GM12801 (cell line): ENCODE measurements around the gene AKAP6.

Source experiments
- CTCF ChIP-seq: IDR thresholded peaks from one replicate; pipeline ENCODE4 v1.5.1; 2011; ENCODE audit warnings: control low read depth; ENCODE audit not compliant: insufficient read length; ENCODE audit errors: extremely low read depth

Gene AKAP6

DNA sequence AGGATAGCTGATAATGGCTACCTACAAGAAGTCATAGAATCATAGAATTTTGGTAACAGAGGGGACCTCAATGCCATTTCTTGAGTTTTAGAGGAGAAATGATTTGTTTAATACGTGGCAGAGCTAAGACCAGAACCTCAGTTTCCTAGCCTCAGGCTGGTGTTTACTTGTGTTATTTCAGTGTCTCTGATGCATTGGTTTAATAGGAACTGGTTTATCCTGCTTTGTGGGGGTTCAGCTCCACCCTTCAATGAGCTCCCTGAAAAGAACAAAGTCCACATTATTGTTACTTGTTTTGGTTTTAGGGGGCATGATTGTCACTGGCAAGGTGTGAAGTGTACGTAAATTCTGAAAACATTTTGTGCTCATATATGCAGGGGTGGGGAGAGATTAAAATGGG lies 55.4 kb downstream of the AKAP6 start:
- TF ChIP-seq CTCF: no peak

- no peak for TF ChIP-seq CTCF
These were observed 64.0 kb downstream of the AKAP6 start for GRCh38 chr14:32393119-32393518.

GRCh38 chr14:32394038-32394437 lies 64.9 kb downstream of the AKAP6 start:
- no peak for TF ChIP-seq CTCF

- TF ChIP-seq CTCF: no peak
These were observed 67.8 kb downstream of the AKAP6 start for GRCh38 chr14:32396885-32397284.

- no peak for TF ChIP-seq CTCF
These were observed 69.0 kb downstream of the AKAP6 start for GRCh38 chr14:32397861-32398640.

DNA sequence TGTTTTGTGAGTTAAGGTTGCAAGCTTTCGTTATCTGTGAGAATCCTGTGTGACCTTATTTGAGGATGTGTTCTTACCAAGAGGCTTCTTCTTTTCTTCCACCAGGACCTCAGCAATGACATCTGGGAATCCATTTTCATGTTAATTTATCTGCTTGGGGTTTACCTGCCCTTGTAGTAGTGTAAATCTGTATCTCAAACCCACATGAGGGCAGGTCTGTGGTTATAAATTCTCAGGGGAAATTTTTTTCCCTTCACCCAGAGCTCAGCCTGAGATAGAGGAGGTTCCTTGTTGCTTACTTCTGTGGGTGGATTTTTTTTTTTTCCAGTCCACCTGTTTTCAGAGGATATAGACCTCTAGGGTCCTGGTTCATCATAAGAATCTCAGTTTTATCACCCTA lies 70.8 kb downstream of the AKAP6 start:
- TF ChIP-seq CTCF: no peak

GRCh38 chr14:32400480-32400879 lies 71.4 kb downstream of the AKAP6 start:
- TF ChIP-seq CTCF: no peak
